Smooth muscle cell (in vitro differentiated cells): ENCODE data around the gene FHIT. TPM values are rescaled to one million over a fixed set of nuclear protein-coding genes. Genes with fewer than 3 reads are reported as not detected.

Source experiments
- DNase-seq: peaks from one replicate; lab custom pipeline; 2025; ENCODE audit not compliant: unreplicated experiment; lab: John Stamatoyannopoulos, UW
- H2AFZ ChIP-seq: fragments of 200-600 bp; sonication (generic); 2 replicates; pipeline ENCODE4 v1.6.0; 2016; ENCODE audit warnings: antibody characterized with exemption, low read depth, mild to moderate bottlenecking
- H3F3A ChIP-seq: fragments of 200-600 bp; sonication (generic); 2 replicates; pipeline ENCODE4 v1.6.0; 2017; ENCODE audit warnings: antibody characterized with exemption, low read depth
- H3K27ac ChIP-seq: fragments of 200-600 bp; sonication (generic); 2 replicates; pipeline ENCODE4 v1.5.1; 2016; ENCODE audit warnings: low read depth, mild to moderate bottlenecking
- H3K27me3 ChIP-seq: fragments of 200-600 bp; sonication (generic); 2 replicates; pipeline ENCODE4 v1.6.1; 2016; ENCODE audit warnings: low read depth, mild to moderate bottlenecking
- H3K36me3 ChIP-seq: fragments of 200-600 bp; sonication (generic); 2 replicates; pipeline ENCODE4 v1.5.1; 2016; ENCODE audit warnings: low read depth
- H3K4me1 ChIP-seq: fragments of 200-600 bp; sonication (generic); 2 replicates; pipeline ENCODE4 v1.5.1; 2016; ENCODE audit warnings: low read depth
- H3K4me2 ChIP-seq: fragments of 200-600 bp; sonication (generic); 2 replicates; pipeline ENCODE4 v1.6.0; 2016; ENCODE audit warnings: mild to moderate bottlenecking
- H3K4me3 ChIP-seq: fragments of 200-600 bp; sonication (generic); 2 replicates; pipeline ENCODE4 v1.5.1; 2016; ENCODE audit warnings: mild to moderate bottlenecking
- H3K79me2 ChIP-seq: fragments of 200-600 bp; sonication (generic); 2 replicates; pipeline ENCODE4 v1.6.0; 2016; ENCODE audit warnings: low read depth, mild to moderate bottlenecking
- H3K9ac ChIP-seq: fragments of 200-600 bp; sonication (generic); 2 replicates; pipeline ENCODE4 v1.6.0; 2016; ENCODE audit warnings: low read depth
- H3K9me3 ChIP-seq: fragments of 200-600 bp; sonication (generic); replicated peaks from 2 replicates; pipeline ENCODE4 v1.5.1; 2016; ENCODE audit warnings: low read depth
- H4K20me1 ChIP-seq: fragments of 200-600 bp; sonication (generic); 2 replicates; pipeline ENCODE4 v1.6.0; 2016; ENCODE audit warnings: low read depth
- CTCF ChIP-seq: fragments of 200-600 bp; sonication (generic); IDR thresholded peaks from 2 replicates; pipeline ENCODE4 v1.5.1; 2017; ENCODE audit warnings: borderline replicate concordance, mild to moderate bottlenecking, antibody characterized with exemption; ENCODE audit not compliant: insufficient read depth, poor library complexity, severe bottlenecking
- WGBS: methylation state at CpG from one replicate; pipeline ENCODE4 v1.1.7; 2016; ENCODE audit warnings: low lambda C conversion rate; 5-methylcytosine and 5-hydroxymethylcytosine counted together
- polyA plus RNA-seq: library from polyadenylated mRNA; unstranded; fragments of >200 nt; fragmentation: Nextera tagmentation; extraction: Ambion mirVana; gene quantifications from 2 replicates; pipeline ENCODE4 v1.2.1, GENCODE V29; 2016
- total RNA-seq: library from RNA; depleted of rRNA; stranded (reverse); fragments of >200 nt; gene quantifications from 2 replicates; pipeline ENCODE4 v1.2.3, GENCODE V29; 2014

FHIT gene
- total and polyA plus RNA-seq, 2 experiments from 2014 or later = 5.9 to 6.7 TPM

GRCh38 chr3:59818919-59819300 is 1432.3 kb downstream of the FHIT start:
- peak overlapping the region; percentile 80 for H3K4me2 ChIP-seq
- H3F3A ChIP-seq = peaks cover 4% of the 10 kb centered on the region
- H3K9me3 ChIP-seq = no peaks in the 10 kb centered on the region
- no peak overlapping the region for H3K9ac ChIP-seq
- peak overlapping the region; percentile 97 for H3K27ac ChIP-seq
- H3K4me3 ChIP-seq = no peak overlapping the region
- no peaks in the 10 kb centered on the region for H3K79me2 ChIP-seq
- 82% methylated on average over 4 of the region's 4 CpGs for WGBS
- no peak for DNase-seq
- no peaks in the 10 kb centered on the region for H3K36me3 ChIP-seq
- TF ChIP-seq CTCF = no peak
- H3K27me3 ChIP-seq = no peaks in the 10 kb centered on the region
- H4K20me1 ChIP-seq = no peaks in the 10 kb centered on the region
- peaks cover 14% of the 10 kb centered on the region for H3K4me1 ChIP-seq
- peak overlapping the region; percentile 51 for H2AFZ ChIP-seq

GRCh38 chr3:59818033-59818918 is 1433.0 kb downstream of the FHIT start:
- Histone ChIP-seq H3K27ac (peak overlapping the region; percentile 97), H3K9ac (peak overlapping the region; percentile 84), H2AFZ (peak overlapping the region; percentile 51), H3K27me3 (no peaks in the 10 kb centered on the region), H3K4me1 (peaks cover 16% of the 10 kb centered on the region), H3K9me3 (no peaks in the 10 kb centered on the region), H3K4me2 (peak overlapping the region; percentile 80), H3K4me3 (no peak overlapping the region), H3F3A (peaks cover 4% of the 10 kb centered on the region), H3K36me3 (no peaks in the 10 kb centered on the region), H4K20me1 (no peaks in the 10 kb centered on the region), H3K79me2 (no peaks in the 10 kb centered on the region)
- 32% methylated on average over 16 of the region's 16 CpGs for WGBS
- no peak for TF ChIP-seq CTCF
- DNase-seq = no peak

- DNase-seq = no peak
- no peak for TF ChIP-seq CTCF
- Histone ChIP-seq H3K9ac (peak overlapping the region; percentile 34), H3K4me1 (peaks cover 24% of the 10 kb centered on the region), H3F3A (peaks cover 4% of the 10 kb centered on the region), H3K4me2 (peak overlapping the region; percentile 80), H3K27me3 (no peaks in the 10 kb centered on the region), H2AFZ (peak overlapping the region; percentile 40), H3K9me3 (no peaks in the 10 kb centered on the region), H3K4me3 (no peak overlapping the region), H3K27ac (peak overlapping the region; percentile 97), H4K20me1 (no peaks in the 10 kb centered on the region), H3K79me2 (no peaks in the 10 kb centered on the region), H3K36me3 (no peaks in the 10 kb centered on the region)
- 84% methylated on average over 4 of the region's 4 CpGs for WGBS
Measured at GRCh38 chr3:59817511-59817910, 1433.7 kb downstream of the FHIT start.
